Measurements from ENCODE around the gene CES2. TPM values are rescaled to one million over a fixed set of nuclear protein-coding genes. Genes with fewer than 3 reads are reported as not detected.

CES2 gene
- total and polyA plus RNA-seq, 9 of the 15 experiments (the other 6 are each of a cell fraction or from before 2014, with no cell fraction given), result 2.2 to 37.9 (median 24.4) TPM

- no peak for TF ChIP-seq SMARCA4 (IDR thresholded peaks at IDR 0.05)
- peak; percentile 57; the same call in 1 of the 2 replicates for TF ChIP-seq TFAP4 (CRISPR knock-in tag; IDR thresholded peaks at IDR 0.05; ENCODE audit: borderline replicate concordance)
- peak; percentile 89 for TF ChIP-seq CTBP1 (IDR thresholded peaks at IDR 0.05; ENCODE audit: borderline replicate concordance)
- TF ChIP-seq ZBTB7A (IDR thresholded peaks at IDR 0.05; ENCODE audit: borderline replicate concordance, control insufficient read depth, low read depth, low read length), result no peak
- TF ChIP-seq ELF2 (CRISPR knock-in tag; IDR thresholded peaks at IDR 0.05), result no peak
- no peak for TF ChIP-seq GTF2F1 (IDR thresholded peaks at IDR 0.05; ENCODE audit: low read depth, low read length)
- TF ChIP-seq NELFE (IDR thresholded peaks at IDR 0.05; ENCODE audit: insufficient read depth, insufficient read length), result no peak
- no peak for TF ChIP-seq ZNF584 (CRISPR knock-in tag; IDR thresholded peaks at IDR 0.05; ENCODE audit: low read depth)
- TF ChIP-seq SUPT5H (IDR thresholded peaks at IDR 0.05), result no peak
- TF ChIP-seq JUND (IDR thresholded peaks at IDR 0.05; ENCODE audit: borderline replicate concordance, low read depth, low read length), result peak; percentile 48; the same call in 1 of the 2 replicates
- peak; percentile 10; the same call in 1 of the 3 replicates for TF ChIP-seq JUND (tag; IDR thresholded peaks at IDR 0.05; ENCODE audit: borderline replicate concordance, low read depth, low read length)
- no peak for TF ChIP-seq RBM34 (IDR thresholded peaks at IDR 0.05; ENCODE audit: borderline replicate concordance, insufficient read depth, low read length)
- TF ChIP-seq KHSRP (IDR thresholded peaks at IDR 0.05), result no peak
- TF ChIP-seq KLF1 (tag; IDR thresholded peaks at IDR 0.05), result 0 out of 2 replicates have a peak, but pooled peaks have one; percentile 20
- 0 out of 2 replicates have a peak, but pooled peaks have one; percentile 20 for TF ChIP-seq ZNF384 (IDR thresholded peaks at IDR 0.05; ENCODE audit: low read depth, low read length)
- peak in 1 of 3 experiments; percentile 15 for TF ChIP-seq YY1 (IDR thresholded peaks at IDR 0.05; ENCODE audit: borderline replicate concordance in 1 of 3, control insufficient read depth in 1 of 3, extremely low read depth in 1 of 3, insufficient read depth in 3 of 3, insufficient read length in 1 of 3, insufficient replicate concordance in 2 of 3, low read depth in 1 of 3, low read length in 2 of 3)
- TF ChIP-seq ZNF280A (IDR thresholded peaks at IDR 0.05; ENCODE audit: low read depth, partially characterized antibody), result no peak
- no peak for TF ChIP-seq NEUROD1 (IDR thresholded peaks at IDR 0.05; ENCODE audit: borderline replicate concordance, low read depth, low read length, partially characterized antibody)
Observed at GRCh38 chr16:66977341-66978113, 42.2 kb downstream of the CES2 start (continued).
